ENCODE data around the gene PLA1A. TPM values are rescaled to one million over a fixed set of nuclear protein-coding genes. Genes with fewer than 3 reads are reported as not detected.
A peak's percentile ranks its signal among the peaks of the same experiment; 100 is the strongest.

PLA1A gene
- total and polyA plus RNA-seq, 2 donors (not counting 1 experiment from before 2014, with no cell fraction given), result 0.27 to 0.28 TPM

DNA sequence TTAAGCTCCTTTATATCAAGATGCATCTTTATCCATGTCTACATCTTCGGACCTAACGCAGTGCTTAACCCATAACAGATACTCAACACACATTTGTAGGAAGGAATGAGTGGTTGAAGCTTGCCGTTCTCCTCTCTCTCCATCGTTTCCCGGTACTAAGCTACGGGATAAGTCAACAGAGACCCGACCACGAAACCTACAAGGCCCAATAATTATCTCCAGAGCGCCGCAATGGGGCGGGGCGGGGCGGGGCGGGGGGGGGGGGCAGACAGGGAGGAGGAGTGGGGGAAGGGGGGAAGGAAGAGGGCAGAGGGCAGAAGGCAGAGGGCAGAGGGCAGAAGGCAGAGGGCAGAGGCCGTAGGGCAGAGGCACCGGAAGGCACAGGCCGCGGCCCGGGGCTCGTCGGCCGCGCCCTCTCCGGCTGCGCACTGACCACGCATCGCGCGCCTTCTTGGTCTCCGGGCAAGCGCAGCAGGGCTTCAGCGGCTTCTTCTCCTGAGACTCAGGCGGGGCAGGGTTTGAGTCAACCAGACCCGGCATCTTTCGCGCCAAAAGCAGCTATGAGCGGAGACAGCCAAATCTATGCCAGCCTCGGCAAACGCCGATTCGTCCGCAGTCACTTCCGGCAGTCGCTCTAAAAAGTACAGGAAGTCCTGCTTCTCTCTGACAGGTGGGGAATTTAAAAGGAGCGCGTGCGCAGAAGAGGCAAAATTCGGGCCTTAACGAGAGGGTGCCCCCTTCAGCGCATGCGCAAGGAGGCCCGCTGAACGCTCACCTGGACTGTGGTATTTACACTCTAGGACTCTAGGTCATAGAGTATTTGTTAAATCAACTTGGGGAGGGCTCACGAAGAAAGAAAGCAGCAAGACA is 79.3 kb downstream of the PLA1A start, which contains the start of gene COX17:
Gene COX17, minus strand, starts transcription at position 636 of the 870 bp plus-strand sequence. Its CDS starts 96 bp downstream, at position 540.
- H3K27ac ChIP-seq (ENCODE audit: low read length in 2 of 2), result peak within 1 kb of the TSS; percentile 89 to 96
- CTCF ChIA-PET, result interaction anchor here (1.2 to 1.6 kb wide), 3 partner anchors 77 to 152 kb away, joined by 4 to 7 read pairs (median 4); partner anchors contain the start of gene CD80
- peaks cover 16% of the 10 kb centered on the region for H3K79me2 ChIP-seq (ENCODE audit: control insufficient read depth, insufficient read depth, low read length)
- POLR2A ChIA-PET, result interaction anchor here (0.6 to 1.6 kb wide), 8 partner anchors 24 to 436 kb away, joined by 3 to 10 read pairs (median 4); partner anchors contain the start of genes B4GALT4 and TIMMDC1
- H3K27ac Mint-ChIP-seq, result peak within 1 kb of the TSS; percentile 96
- peaks cover 17% of the 10 kb centered on the region in 2 donors for H3K4me1 ChIP-seq (ENCODE audit: control insufficient read depth in 2 of 2, insufficient read depth in 2 of 2, low read length in 2 of 2)
- no peaks in the 10 kb centered on the region for H3K9me3 ChIP-seq (ENCODE audit: control extremely low read depth in 1 of 3, control insufficient read depth in 2 of 3, insufficient read depth in 1 of 3, low read length in 2 of 3)
- no peaks in the 10 kb centered on the region for H4K20me1 ChIP-seq (ENCODE audit: control insufficient read depth, insufficient read depth, low read length, poor library complexity, severe bottlenecking)
- H3K4me3 Mint-ChIP-seq, result peak within 1 kb of the TSS; percentile 88
- H2AFZ ChIP-seq (ENCODE audit: insufficient read depth, low read depth, low read length, poor library complexity, severe bottlenecking), result peak within 1 kb of the TSS; percentile 83
- WGBS (ENCODE audit: insufficient coverage), result under 1% methylated on average over 39 of the region's 54 CpGs
- peaks cover 0 to 27% of the 10 kb centered on the region in 2 experiments for H3K36me3 ChIP-seq (replicated peaks in 1 of 2; ENCODE audit: control extremely low read depth in 1 of 2, control insufficient read depth in 1 of 2, extremely low read depth in 1 of 2, insufficient read depth in 2 of 2, low read length in 1 of 2)
- H3K4me1 Mint-ChIP-seq, result peaks cover 27% of the 10 kb centered on the region
- H3K4me3 ChIP-seq (ENCODE audit: control extremely low read depth in 1 of 5, extremely low read depth in 1 of 5, insufficient read depth in 1 of 5, low read depth in 2 of 5, low read length in 4 of 5), result peak within 1 kb of the TSS; percentile 68 to 79 (median 74)
- peak; percentile 99 for DNase-seq
- no peaks in the 10 kb centered on the region for H3K27me3 Mint-ChIP-seq
- intact Hi-C loops (cut with micrococcal nuclease), result loop anchor here (1.0 to 10.0 kb wide), 12 partner anchors 23 to 1065 kb away; partner anchors contain the start of genes B4GALT4, GTF2E1, LRRC58 and POGLUT1
- TF ChIP-seq, protein P1, sequence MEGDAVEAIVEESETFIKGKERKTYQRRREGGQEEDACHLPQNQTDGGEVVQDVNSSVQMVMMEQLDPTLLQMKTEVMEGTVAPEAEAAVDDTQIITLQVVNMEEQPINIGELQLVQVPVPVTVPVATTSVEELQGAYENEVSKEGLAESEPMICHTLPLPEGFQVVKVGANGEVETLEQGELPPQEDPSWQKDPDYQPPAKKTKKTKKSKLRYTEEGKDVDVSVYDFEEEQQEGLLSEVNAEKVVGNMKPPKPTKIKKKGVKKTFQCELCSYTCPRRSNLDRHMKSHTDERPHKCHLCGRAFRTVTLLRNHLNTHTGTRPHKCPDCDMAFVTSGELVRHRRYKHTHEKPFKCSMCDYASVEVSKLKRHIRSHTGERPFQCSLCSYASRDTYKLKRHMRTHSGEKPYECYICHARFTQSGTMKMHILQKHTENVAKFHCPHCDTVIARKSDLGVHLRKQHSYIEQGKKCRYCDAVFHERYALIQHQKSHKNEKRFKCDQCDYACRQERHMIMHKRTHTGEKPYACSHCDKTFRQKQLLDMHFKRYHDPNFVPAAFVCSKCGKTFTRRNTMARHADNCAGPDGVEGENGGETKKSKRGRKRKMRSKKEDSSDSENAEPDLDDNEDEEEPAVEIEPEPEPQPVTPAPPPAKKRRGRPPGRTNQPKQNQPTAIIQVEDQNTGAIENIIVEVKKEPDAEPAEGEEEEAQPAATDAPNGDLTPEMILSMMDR (IDR thresholded peaks at IDR 0.05), result no peak
- TF ChIP-seq EZH2 (IDR thresholded peaks at IDR 0.05; ENCODE audit: borderline replicate concordance, insufficient read depth, low read depth, low read length, poor library complexity, severe bottlenecking), result no peak
- H3K9ac ChIP-seq (ENCODE audit: low read length), result peak within 1 kb of the TSS; percentile 78
- H3K27me3 ChIP-seq (replicated peaks in 1 of 4; ENCODE audit: control extremely low read depth in 1 of 4, control insufficient read depth in 3 of 4, insufficient read depth in 4 of 4, low read length in 3 of 4), result no peaks in the 10 kb centered on the region
- H3K9me3 Mint-ChIP-seq (ENCODE audit: insufficient read depth), result no peaks in the 10 kb centered on the region
- ATAC-seq (ENCODE audit: low read depth), result peak; percentile 83
- peak within 1 kb of the TSS; percentile 83 for H3K4me2 ChIP-seq (replicated peaks; ENCODE audit: low read depth, low read length, poor library complexity, severe bottlenecking)
